Measurements from ENCODE around the gene CSTPP1. TPM values are rescaled to one million over a fixed set of nuclear protein-coding genes. Genes with fewer than 3 reads are reported as not detected.

The CSTPP1 gene
- total and polyA plus RNA-seq, 2 donors (not counting 3 experiments of a cell fraction or from before 2014, with no cell fraction given): 25.9 to 38.2 TPM

- DNase-seq (ENCODE audit: low read depth, low spot score): no peak
- ChIA-PET POLR2A (no interaction called here), CTCF (interaction anchor here (0.7 to 5.3 kb wide), 4 partner anchors 19 to 174 kb away, joined by 3 to 67 read pairs (median 7); partner anchors contain the start of gene NR1H3)
- Histone ChIP-seq H3K4me3 (replicated peaks in 1 of 3; ENCODE audit: insufficient read depth in 1 of 3, low read depth in 1 of 3, low read length in 3 of 3) (no peak overlapping the region), H4K20me1 (replicated peaks; ENCODE audit: control insufficient read depth, extremely low read depth, insufficient read depth, low read length) (no peaks in the 10 kb centered on the region), H3K9me1 (replicated peaks; ENCODE audit: control insufficient read depth, extremely low read depth, insufficient read depth, low read length) (no peaks in the 10 kb centered on the region), H3K9me3 (replicated peaks; ENCODE audit: control insufficient read depth, insufficient read depth, low read length) (no peaks in the 10 kb centered on the region), H3K36me3 (ENCODE audit: control insufficient read depth in 2 of 2, extremely low read depth in 1 of 2, insufficient read depth in 2 of 2, low read length in 2 of 2) (peaks cover 0 to 9% of the 10 kb centered on the region in 2 experiments), H3K4me2 (ENCODE audit: insufficient read depth, low read length) (no peak overlapping the region), H3K27me3 (ENCODE audit: control insufficient read depth in 2 of 2, insufficient read depth in 2 of 2, low read length in 2 of 2) (no peaks in the 10 kb centered on the region), H3K27ac (ENCODE audit: insufficient read depth, low read depth, low read length) (no peak overlapping the region), H3K9ac (replicated peaks; ENCODE audit: extremely low read depth, insufficient read depth, low read length) (no peak overlapping the region), H3K79me2 (ENCODE audit: control insufficient read depth, insufficient read depth, low read length) (peaks cover 4% of the 10 kb centered on the region), H3K4me1 (ENCODE audit: control insufficient read depth, extremely low read depth, insufficient read depth, low read length) (peaks cover 8% of the 10 kb centered on the region), H2AFZ (ENCODE audit: low read depth, low read length) (no peak overlapping the region)
- BruUV-seq (replicated peaks): no TSS peak
- FAIRE-seq: no peak
- intact Hi-C loops (cut with micrococcal nuclease) (no loop called here), dilution Hi-C loops (cut with MboI; ENCODE audit: extremely low pct_ligation_motif_present, low sequenced_read_pairs) (no loop called here)
- no peak for TF ChIP-seq GATA2 (IDR thresholded peaks at IDR 0.05; ENCODE audit: insufficient read depth, insufficient read length, low read depth, low read length)
- no peak for TF ChIP-seq CTCF (IDR thresholded peaks at IDR 0.05; ENCODE audit: extremely low read depth in 1 of 2, insufficient read depth in 1 of 2, low read depth in 1 of 2, low read length in 2 of 2)
- no peak for TF ChIP-seq EZH2 (IDR thresholded peaks at IDR 0.05; ENCODE audit: borderline replicate concordance, low read depth, low read length, severe bottlenecking)
- TF ChIP-seq POLR2AphosphoS5 (IDR thresholded peaks at IDR 0.05; ENCODE audit: insufficient read depth, low read depth, low read length): no peak
These were observed 244.7 kb downstream of the CSTPP1 start for GRCh38 chr11:47181271-47181670.

- Histone ChIP-seq H3K27me3 (ENCODE audit: control insufficient read depth in 2 of 2, insufficient read depth in 2 of 2, low read length in 2 of 2) (no peaks in the 10 kb centered on the region), H3K27ac (ENCODE audit: insufficient read depth, low read depth, low read length) (no peak overlapping the region), H3K9me3 (replicated peaks; ENCODE audit: control insufficient read depth, insufficient read depth, low read length) (no peaks in the 10 kb centered on the region), H3K36me3 (ENCODE audit: control insufficient read depth in 2 of 2, extremely low read depth in 1 of 2, insufficient read depth in 2 of 2, low read length in 2 of 2) (peaks cover 0 to 9% of the 10 kb centered on the region in 2 experiments), H3K4me1 (ENCODE audit: control insufficient read depth, extremely low read depth, insufficient read depth, low read length) (peaks cover 19% of the 10 kb centered on the region), H3K9me1 (replicated peaks; ENCODE audit: control insufficient read depth, extremely low read depth, insufficient read depth, low read length) (no peaks in the 10 kb centered on the region), H2AFZ (ENCODE audit: low read depth, low read length) (no peak overlapping the region), H3K4me2 (ENCODE audit: insufficient read depth, low read length) (no peak overlapping the region), H3K79me2 (ENCODE audit: control insufficient read depth, insufficient read depth, low read length) (no peaks in the 10 kb centered on the region), H4K20me1 (replicated peaks; ENCODE audit: control insufficient read depth, extremely low read depth, insufficient read depth, low read length) (no peaks in the 10 kb centered on the region), H3K4me3 (replicated peaks in 1 of 3; ENCODE audit: insufficient read depth in 1 of 3, low read depth in 1 of 3, low read length in 3 of 3) (no peak overlapping the region), H3K9ac (replicated peaks; ENCODE audit: extremely low read depth, insufficient read depth, low read length) (no peak overlapping the region)
- TF ChIP-seq POLR2A (IDR thresholded peaks at IDR 0.05; ENCODE audit: low read depth, low read length) (no peak), POLR2AphosphoS5 (IDR thresholded peaks at IDR 0.05; ENCODE audit: insufficient read depth, low read depth, low read length) (no peak), MYC (IDR thresholded peaks at IDR 0.05; ENCODE audit: low read depth, low read length) (no peak), GATA2 (IDR thresholded peaks at IDR 0.05; ENCODE audit: insufficient read depth, insufficient read length, low read depth, low read length) (no peak), FOS (IDR thresholded peaks at IDR 0.05; ENCODE audit: borderline replicate concordance, insufficient read depth, low read length) (no peak), EZH2 (IDR thresholded peaks at IDR 0.05; ENCODE audit: borderline replicate concordance, low read depth, low read length, severe bottlenecking) (no peak), MAX (IDR thresholded peaks at IDR 0.05; ENCODE audit: insufficient read depth, insufficient read length) (no peak), JUN (IDR thresholded peaks at IDR 0.05; ENCODE audit: borderline replicate concordance, insufficient read depth, insufficient read length, low read depth) (no peak), CTCF (IDR thresholded peaks at IDR 0.05; ENCODE audit: extremely low read depth in 1 of 2, insufficient read depth in 1 of 2, low read depth in 1 of 2, low read length in 2 of 2) (no peak)
- FAIRE-seq: no peak
- no peak for DNase-seq (ENCODE audit: low read depth, low spot score)
- BruUV-seq (replicated peaks): no TSS peak
- intact Hi-C loops (cut with micrococcal nuclease) (no loop called here), dilution Hi-C loops (cut with MboI; ENCODE audit: extremely low pct_ligation_motif_present, low sequenced_read_pairs) (no loop called here)
- ChIA-PET CTCF (interaction anchor here (1.0 to 1.1 kb wide), 2 partner anchors 77 to 173 kb away, joined by 3 read pairs; no protein-coding TSS in a partner anchor), POLR2A (no interaction called here)
These were observed 245.8 kb downstream of the CSTPP1 start for GRCh38 chr11:47182380-47182779.

Measured in endothelial cell of umbilical vein (primary cell).